Measurements from ENCODE around the gene TMX1. TPM values are rescaled to one million over a fixed set of nuclear protein-coding genes. Genes with fewer than 3 reads are reported as not detected.
A peak's percentile ranks its signal among the peaks of the same experiment; 100 is the strongest.

TMX1 gene
- total RNA-seq, 1 donor from 2014 or later, result 29.9 TPM

GRCh38 chr14:51304438-51304837, 64.4 kb downstream of the TMX1 start:
- TF ChIP-seq CTCF (IDR thresholded peaks at IDR 0.05), result no peak
- H3K27ac Mint-ChIP-seq (ENCODE audit: unreplicated experiment), result peak overlapping the region; percentile 91
- no peaks in the 10 kb centered on the region for H3K36me3 Mint-ChIP-seq (ENCODE audit: unreplicated experiment)
- H3K27me3 Mint-ChIP-seq (ENCODE audit: unreplicated experiment), result no peaks in the 10 kb centered on the region
- H3K9me3 Mint-ChIP-seq (ENCODE audit: unreplicated experiment), result peaks cover 3% of the 10 kb centered on the region
- DNase-seq (ENCODE audit: extremely low spot score, unreplicated experiment), result no peak
- H3K4me3 Mint-ChIP-seq (ENCODE audit: unreplicated experiment), result no peak overlapping the region
- H3K4me1 Mint-ChIP-seq (ENCODE audit: unreplicated experiment), result peaks cover 45% of the 10 kb centered on the region

- Mint-ChIP-seq H3K4me1 (ENCODE audit: unreplicated experiment) (peaks cover 46% of the 10 kb centered on the region), H3K4me3 (ENCODE audit: unreplicated experiment) (no peak overlapping the region), H3K27me3 (ENCODE audit: unreplicated experiment) (no peaks in the 10 kb centered on the region), H3K9me3 (ENCODE audit: unreplicated experiment) (peaks cover 3% of the 10 kb centered on the region), H3K27ac (ENCODE audit: unreplicated experiment) (peak overlapping the region; percentile 91), H3K36me3 (ENCODE audit: unreplicated experiment) (no peaks in the 10 kb centered on the region)
- no peak for DNase-seq (ENCODE audit: extremely low spot score, unreplicated experiment)
- TF ChIP-seq CTCF (IDR thresholded peaks at IDR 0.05), result no peak
These were observed 64.9 kb downstream of the TMX1 start for GRCh38 chr14:51304941-51305340.

- no peak for DNase-seq (ENCODE audit: extremely low spot score, unreplicated experiment)
- no peak for TF ChIP-seq CTCF (IDR thresholded peaks at IDR 0.05)
- Mint-ChIP-seq H3K36me3 (ENCODE audit: unreplicated experiment) (no peaks in the 10 kb centered on the region), H3K4me3 (ENCODE audit: unreplicated experiment) (no peak overlapping the region), H3K27ac (ENCODE audit: unreplicated experiment) (peak overlapping the region; percentile 91), H3K9me3 (ENCODE audit: unreplicated experiment) (peaks cover 3% of the 10 kb centered on the region), H3K4me1 (ENCODE audit: unreplicated experiment) (peaks cover 54% of the 10 kb centered on the region), H3K27me3 (ENCODE audit: unreplicated experiment) (no peaks in the 10 kb centered on the region)
These were observed 65.7 kb downstream of the TMX1 start for GRCh38 chr14:51305751-51306150.

Other genes with a start within 250 kb of the TMX1 start
- gene TRIM9, start 145.1 kb upstream of the TMX1 start, total RNA-seq, result 4.4 and 4.8 TPM in 2 replicates

All from osteocyte (in vitro differentiated cells).